HepG2 (cell line): Measurements from ENCODE around the gene FAM111B. TPM values are rescaled to one million over a fixed set of nuclear protein-coding genes. Genes with fewer than 3 reads are reported as not detected.
"Not testable (repeated sequence)": the region's sequence is repeated elsewhere in the genome, so short reads cannot be mapped to it uniquely, and the experiment has no call there.

Experiments
- ATAC-seq: fragments of 200-7000 bp; cut with Tn5 transposase; 3 replicates; pipeline ENCODE4 v1.9.1; 2020; ENCODE audit warnings: mild to moderate bottlenecking, moderate library complexity
- BruUV-seq: library from RNA; stranded (reverse); fragments of 400-500 nt; replicated peaks from 2 replicates; lab custom pipeline; 2021; lab: Mats Ljungman, UMichigan
- CTCF ChIA-PET: fragments of 300-600 bp; formaldehyde crosslinking; extraction: SDS; loops from one replicate; lab custom pipeline; 2021; ENCODE audit warnings: low total read pairs, inconsistent platforms, low intra/inter-chr PET ratio; lab: Yijun Ruan, JAX
- POLR2A ChIA-PET: fragments of 350-600 bp; sonication (Branson Sonifier 250); formaldehyde crosslinking; loops from one replicate; lab custom pipeline; 2020; ENCODE audit warnings: antibody characterized with exemption, inconsistent platforms; lab: Yijun Ruan, JAX
- DNase-seq: peaks from one replicate; pipeline ENCODE4 v3.0.0-alpha.2; 2015; ENCODE audit warnings: low spot score
- FAIRE-seq: peaks from 3 replicates; lab custom pipeline; 2011; peaks lifted over from hg19 to GRCh38; lab: Jason Lieb, UNC
- H2AFZ ChIP-seq: one replicate; pipeline ENCODE4 v1.6.1; 2011; ENCODE audit warnings: low read length, inconsistent platforms
- H3K27ac ChIP-seq: fragments of 300-600 bp; 3 replicates; pipeline ENCODE4 v1.8.0; 2011; ENCODE audit warnings: mixed run types, mild to moderate bottlenecking, mixed read lengths, low read length, inconsistent platforms; ENCODE audit not compliant: insufficient read depth; ENCODE audit errors: extremely low read length
- H3K27me3 ChIP-seq, 2 experiments: fragments of 200-600 bp in 1 of 2; 2 replicates in 1 of 2; 3 replicates in 1 of 2; pipeline versions ENCODE4 v1.6.0 to v1.8.0; 2011; ENCODE audit warnings: low read length in 2 of 2, mild to moderate bottlenecking in 2 of 2, moderate library complexity in 2 of 2, inconsistent platforms in 1 of 2; ENCODE audit not compliant: insufficient read depth in 2 of 2, control insufficient read depth in 1 of 2
- H3K36me3 ChIP-seq, 2 experiments: fragments of 200-600 bp in 1 of 2; replicated peaks in 1 of 2; 2 replicates in 1 of 2; 3 replicates in 1 of 2; pipeline versions ENCODE4 v1.5.1 to v1.8.0; 2011; ENCODE audit warnings: low read length in 2 of 2, inconsistent platforms in 1 of 2; ENCODE audit not compliant: insufficient read depth in 2 of 2, control insufficient read depth in 1 of 2
- H3K4me1 ChIP-seq: 2 replicates; pipeline ENCODE4 v1.5.1; 2012; ENCODE audit warnings: low read length, inconsistent platforms; ENCODE audit not compliant: insufficient read depth
- H3K4me2 ChIP-seq: 2 replicates; pipeline ENCODE4 v1.6.0; 2011; ENCODE audit warnings: low read depth, low read length, inconsistent platforms
- H3K4me3 ChIP-seq, 3 experiments: fragments of 200-600 bp in 1 of 3; sonication (generic), shearing (Covaris generic) in 1 of 3; replicated peaks in 1 of 3; 2 replicates each; pipeline ENCODE4 v1.5.1; 2011 to 2016; ENCODE audit warnings: low read length in 3 of 3, inconsistent platforms in 2 of 3, low read depth in 2 of 3, mild to moderate bottlenecking in 2 of 3, control low read depth in 1 of 3, mixed read lengths in 1 of 3; ENCODE audit not compliant: insufficient read depth in 1 of 3
- H3K79me2 ChIP-seq: one replicate; pipeline ENCODE4 v1.6.1; 2011; ENCODE audit warnings: low read length, inconsistent platforms; ENCODE audit not compliant: insufficient read depth
- H3K9ac ChIP-seq: 2 replicates; pipeline ENCODE4 v1.6.0; 2011; ENCODE audit warnings: mild to moderate bottlenecking, low read depth, low read length, inconsistent platforms; ENCODE audit not compliant: insufficient read depth
- H3K9me3 ChIP-seq: 2 replicates; pipeline ENCODE4 v1.5.1; 2012; ENCODE audit warnings: mild to moderate bottlenecking, low read length
- H4K20me1 ChIP-seq: 2 replicates; pipeline ENCODE4 v1.6.0; 2011; ENCODE audit warnings: inconsistent platforms, mild to moderate bottlenecking, low read length, moderate library complexity; ENCODE audit not compliant: insufficient read depth
- WGBS: methylation state at CpG from one replicate; pipeline ENCODE4 v1.1.6; 2017; ENCODE audit warnings: low lambda C conversion rate; 5-methylcytosine and 5-hydroxymethylcytosine counted together
- in situ Hi-C: cut with HindIII; loops from 2 replicates; pipeline ENCODE4 v1.10.0; 2017; ENCODE audit warnings: low pct_unique_long_range_greater_than_20kb; ENCODE audit not compliant: extremely low pct_ligation_motif_present
- intact Hi-C: fragments of 100-400 bp; cut with micrococcal nuclease; formaldehyde crosslinking; loops from one replicate; pipeline ENCODE4 v1.10.0; 2022; ENCODE audit not compliant: unreplicated experiment
- polyA plus RNA-seq, 8 experiments: library from polyadenylated mRNA; depleted of rRNA in 3 of 8; stranded (reverse) in 7 of 8; unstranded in 1 of 8; fragments of >200 nt; fragmentation: Illumina TruSeq in 4 of 8; extraction: Trizol in 4 of 8; gene quantifications; 2 replicates each; pipeline versions ENCODE4 v1.2.1 to v1.2.3, GENCODE V29; 2011 to 2016; ENCODE audit warnings: low read depth in 4 of 8, missing spikeins in 1 of 8, mixed read lengths in 1 of 8; ENCODE audit not compliant: insufficient read depth in 1 of 8
- total RNA-seq, 5 experiments: library from RNA; depleted of rRNA; stranded (reverse); fragments of >200 nt; fragmentation: Illumina TruSeq; extraction: Trizol; gene quantifications; 2 replicates each; pipeline ENCODE4 v1.2.3, GENCODE V29; 2016; ENCODE audit warnings: low read depth in 1 of 5

The FAM111B gene
- total and polyA plus RNA-seq, 2 of the 13 experiments (the other 11 are each of a cell fraction or from before 2014, with no cell fraction given): 1.6 to 28.2 TPM

DNA sequence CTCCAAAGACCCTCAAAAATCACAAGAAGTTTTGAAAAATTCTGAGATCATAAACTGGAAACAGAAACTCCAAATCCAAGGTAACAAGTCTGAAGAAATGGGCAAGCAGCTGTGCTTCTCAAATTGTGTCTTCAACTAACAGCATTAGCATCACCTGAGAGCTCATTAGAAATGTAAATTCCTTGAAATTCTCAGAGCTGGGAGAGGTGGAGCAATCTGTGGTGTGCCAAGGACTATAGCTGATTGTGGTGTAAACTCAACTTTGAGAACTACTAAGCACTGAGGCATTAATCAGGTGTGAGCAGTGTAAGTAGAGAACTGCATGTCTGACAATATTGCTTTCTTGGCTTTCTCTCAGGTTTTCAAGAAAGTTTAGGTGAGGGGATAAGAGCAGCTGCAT lies 13.5 kb upstream of the FAM111B start:
- POLR2A ChIA-PET, ATAC-seq, DNase-seq, H3K4me1 ChIP-seq, H3K9me3 ChIP-seq, CTCF ChIA-PET, H2AFZ ChIP-seq, H3K9ac ChIP-seq, H3K4me3 ChIP-seq, H4K20me1 ChIP-seq, H3K27me3 ChIP-seq, BruUV-seq, H3K27ac ChIP-seq, intact Hi-C loops, H3K79me2 ChIP-seq, FAIRE-seq, in situ Hi-C loops, H3K4me2 ChIP-seq, H3K36me3 ChIP-seq: not testable (repeated sequence)

GRCh38 chr11:59095225-59095624 lies 11.8 kb upstream of the FAM111B start:
- H3K4me1 ChIP-seq, FAIRE-seq, DNase-seq, H3K36me3 ChIP-seq, H3K27ac ChIP-seq, H3K9ac ChIP-seq, BruUV-seq, H3K4me3 ChIP-seq, H4K20me1 ChIP-seq, intact Hi-C loops, POLR2A ChIA-PET, ATAC-seq, H3K9me3 ChIP-seq, H3K4me2 ChIP-seq, H3K79me2 ChIP-seq, H3K27me3 ChIP-seq, H2AFZ ChIP-seq: not testable (repeated sequence)
- in situ Hi-C loops: loop anchor here (5.0 kb wide), 1 partner anchor 42 kb away; no protein-coding TSS in a partner anchor
- WGBS: 53% methylated on average over 1 of the region's 1 CpG
- CTCF ChIA-PET: interaction anchor here (3.9 kb wide), 1 partner anchor 41 kb away, joined by 42 read pairs; no protein-coding TSS in a partner anchor

DNA sequence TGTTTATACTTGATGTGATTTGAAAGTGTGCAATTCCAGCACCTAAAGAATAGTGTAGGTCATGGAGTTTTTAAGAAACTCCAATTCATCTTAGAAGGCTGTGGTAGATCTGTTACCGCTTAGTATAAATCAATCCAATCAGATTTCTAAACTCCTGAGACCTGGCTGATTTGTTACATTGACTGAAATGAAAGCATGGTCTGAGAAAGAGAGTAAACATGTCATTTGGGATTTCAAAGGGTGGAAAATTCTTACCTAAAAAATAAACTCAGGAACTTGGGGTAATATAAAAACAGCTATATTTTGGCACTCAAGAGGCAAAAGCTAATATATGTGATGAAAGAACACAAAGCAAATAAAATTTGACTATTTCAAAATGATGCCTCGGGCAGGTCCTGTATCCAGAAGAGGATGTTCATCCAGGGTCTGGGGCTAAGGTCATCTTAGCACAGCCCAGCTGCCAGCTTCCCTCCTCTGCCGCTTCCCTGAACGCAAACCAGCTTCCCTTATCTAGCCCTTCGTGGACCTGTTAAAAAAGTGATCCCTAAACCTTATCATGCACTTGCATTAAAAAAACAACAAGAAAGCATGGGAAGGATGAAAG lies 11.0 kb upstream of the FAM111B start:
- H3K27ac ChIP-seq, intact Hi-C loops, H3K79me2 ChIP-seq, H3K9ac ChIP-seq, H3K27me3 ChIP-seq, H2AFZ ChIP-seq, BruUV-seq, ATAC-seq, H3K9me3 ChIP-seq, H3K36me3 ChIP-seq, H3K4me1 ChIP-seq, H4K20me1 ChIP-seq, H3K4me3 ChIP-seq, DNase-seq, H3K4me2 ChIP-seq, POLR2A ChIA-PET, FAIRE-seq: not testable (repeated sequence)
- WGBS: 12% methylated on average over 5 of the region's 5 CpGs
- CTCF ChIA-PET: interaction anchor here (2.1 to 3.9 kb wide), 2 partner anchors 40 to 62 kb away, joined by 18 to 42 read pairs; no protein-coding TSS in a partner anchor
- in situ Hi-C loops: loop anchor here (5.0 kb wide), 1 partner anchor 41 kb away; no protein-coding TSS in a partner anchor
